Mesenteric fat pad (tissue), 1 donor: Measurements from ENCODE around the gene UTP20. TPM values are rescaled to one million over a fixed set of nuclear protein-coding genes. Genes with fewer than 3 reads are reported as not detected.

Experiments used
- DNase-seq: peaks from one replicate; pipeline ENCODE4 v3.0.0-alpha.2; 2020; ENCODE audit warnings: low spot score
- total RNA-seq: library from RNA; stranded (reverse); fragmentation: NEBNext Ultra II Directional; extraction: Animal tissue kit (Norgen Biotek cat#: 25700); gene quantifications from one replicate; pipeline ENCODE4 v1.2.1, GENCODE V29; 2021
- donor health status: DM: yes; HTN: yes; CAD: no.

The UTP20 gene
- total RNA-seq, 1 donor from 2014 or later, result 18.3 TPM

GRCh38 chr12:101436136-101436535, 156.2 kb downstream of the UTP20 start:
- DNase-seq, result no peak

Other genes starting within 250 kb of the UTP20 start
- gene SLC5A8, start 69.9 kb upstream of the UTP20 start, total RNA-seq, result not detected
- 73.3 TPM for gene ARL1, start 127.7 kb downstream of the UTP20 start, total RNA-seq
- not detected for gene SPIC, start 195.2 kb downstream of the UTP20 start, total RNA-seq